Measurements from ENCODE around the gene HMGN4. TPM values are rescaled to one million over a fixed set of nuclear protein-coding genes. Genes with fewer than 3 reads are reported as not detected.

Gene HMGN4
- total and polyA plus RNA-seq, 9 of the 15 experiments (the other 6 are each of a cell fraction or from before 2014, with no cell fraction given), result 35.4 to 134 (median 94.1) TPM

GRCh38 chr6:26554697-26555504, 16.7 kb downstream of the HMGN4 start:
- ChIA-PET CTCF (ENCODE audit: low intra/inter-chr PET ratio) (no interaction called here), POLR2A (interaction anchor here (0.7 to 6.8 kb wide), 13 partner anchors 9 to 468 kb away, joined by 3 to 70 read pairs (median 4); a partner anchor contains a TSS)
- H3K27ac ChIP-seq (ENCODE audit: extremely low read depth, low read depth, low read length), result peak overlapping the region; percentile 35; the same call in 2 of the 3 replicates
- ATAC-seq (peak; percentile 34), DNase-seq (ENCODE audit: extremely low read depth in 1 of 4, low spot score in 3 of 4) (peak in 2 of 4 experiments; percentile 31 to 90), FAIRE-seq (peak; percentile 29)
- H3K4me2 ChIP-seq (ENCODE audit: insufficient read depth, low read length), result peak overlapping the region; percentile 87
- peak overlapping the region; percentile 51 for H3K4me3 ChIP-seq
- in situ Hi-C loops (cut with MboI) (loop anchor here (25.0 kb wide), 1 partner anchor 368 kb away; a partner anchor contains a TSS), intact Hi-C loops (cut with micrococcal nuclease) (loop anchor here (1.0 to 10.0 kb wide), 6 partner anchors 33 to 1130 kb away; partner anchors contain the start of gene ZNF184)
- WGBS (ENCODE audit: insufficient coverage, low coverage, missing lambda C conversion rate), result under 1% methylated on average over 27 of the region's 27 CpGs
- H3K9me3 ChIP-seq (replicated peaks; ENCODE audit: control insufficient read depth, insufficient read depth, low read depth, low read length), result no peaks in the 10 kb centered on the region
- no peaks in the 10 kb centered on the region for H3K9me1 ChIP-seq (ENCODE audit: control insufficient read depth, insufficient read depth, low read length)
- H3K36me3 ChIP-seq (ENCODE audit: control insufficient read depth, insufficient read depth, low read length), result no peaks in the 10 kb centered on the region
- peak overlapping the region; percentile 61 for H2AFZ ChIP-seq (ENCODE audit: low read depth, low read length)
- no peaks in the 10 kb centered on the region; the same call in 1 of the 2 replicates for H4K20me1 ChIP-seq (replicated peaks; ENCODE audit: control insufficient read depth, insufficient read depth, low read length)
- BruUV-seq (replicated peaks), result no TSS peak
- no peaks in the 10 kb centered on the region for H3K79me2 ChIP-seq (ENCODE audit: control insufficient read depth, insufficient read depth, low read length)
- H3K4me1 ChIP-seq (replicated peaks in 1 of 2; ENCODE audit: control insufficient read depth in 2 of 2, insufficient read depth in 2 of 2, low read length in 2 of 2), result peaks cover 5 to 20% of the 10 kb centered on the region in 2 experiments; a peak in 4 of 5 replicates
- no peaks in the 10 kb centered on the region for H3K27me3 ChIP-seq (ENCODE audit: control insufficient read depth in 2 of 2, insufficient read depth in 2 of 2, low read length in 2 of 2)
- peak overlapping the region; percentile 67 to 84; a peak in 3 of 4 replicates for H3K9ac ChIP-seq (ENCODE audit: insufficient read depth in 1 of 2, low read depth in 2 of 2, low read length in 2 of 2)
- no peak for TF ChIP-seq TFAM (CRISPR knock-in tag; conservative IDR thresholded peaks at IDR 0.05)
- no peak for TF ChIP-seq REST (IDR thresholded peaks at IDR 0.05; ENCODE audit: borderline replicate concordance)
- TF ChIP-seq REST (CRISPR knock-in tag; IDR thresholded peaks at IDR 0.05; ENCODE audit: low read depth), result no peak
- no peak for TF ChIP-seq PHB2 (IDR thresholded peaks at IDR 0.05; ENCODE audit: low read depth)
- TF ChIP-seq ZBTB1 (CRISPR knock-in tag; IDR thresholded peaks at IDR 0.05; ENCODE audit: borderline replicate concordance, low read depth), result no peak
- TF ChIP-seq NR2F6 (CRISPR knock-in tag; IDR thresholded peaks at IDR 0.05), result no peak
- TF ChIP-seq ZNF584 (CRISPR knock-in tag; IDR thresholded peaks at IDR 0.05; ENCODE audit: low read depth), result no peak
- TF ChIP-seq CHD2 (IDR thresholded peaks at IDR 0.05; ENCODE audit: low read depth, low read length), result 0 out of 2 replicates have a peak, but pooled peaks have one; percentile 51
- no peak for TF ChIP-seq ZNF175 (CRISPR knock-in tag; IDR thresholded peaks at IDR 0.05; ENCODE audit: low read depth)
- TF ChIP-seq PHF8 (IDR thresholded peaks at IDR 0.05; ENCODE audit: borderline replicate concordance, low read length), result no peak; the same call in 1 of the 2 replicates
- no peak for TF ChIP-seq HNRNPH1 (optimal IDR thresholded peaks at IDR 0.05; ENCODE audit: low read depth, low read length)
- peak; percentile 76; the same call in 1 of the 2 replicates for TF ChIP-seq FOXJ2 (tag; IDR thresholded peaks at IDR 0.05)
- no peak for TF ChIP-seq SAFB (IDR thresholded peaks at IDR 0.05; ENCODE audit: borderline replicate concordance, low read depth, low read length)
- peak; percentile 71; the same call in 1 of the 2 replicates for TF ChIP-seq EP300 (IDR thresholded peaks at IDR 0.05; ENCODE audit: low read length)

Measured in K562 (cell line).